Activated naive CD4-positive, alpha-beta T cell treated with anti-CD3 and anti-CD28 coated beads, Interleukin-2, amount 50 U/mL, for 72 hours (primary cell): ENCODE data around the gene LAMA5. TPM values are rescaled to one million over a fixed set of nuclear protein-coding genes. Genes with fewer than 3 reads are reported as not detected.

Experiments used
- ATAC-seq, 2 donors: fragments of 150-1000 bp; cut with Tn5 transposase; 2 replicates each; pipeline ENCODE4 v1.10.0; 2021; ENCODE audit warnings: mild to moderate bottlenecking in 2 of 2, moderate library complexity in 2 of 2
- DNase-seq, 2 donors: peaks; one replicate each; pipeline ENCODE4 v3.0.0; 2021 to 2022; ENCODE audit warnings: low spot score in 2 of 2
- H3K27ac Mint-ChIP-seq, 2 donors: one replicate each; pipeline ENCODE4 v1.8.0; 2022; ENCODE audit warnings: mild to moderate bottlenecking in 2 of 2, mixed read lengths in 2 of 2
- H3K36me3 Mint-ChIP-seq, 2 donors: one replicate each; pipeline ENCODE4 v1.8.0; 2022; ENCODE audit warnings: mixed read lengths in 2 of 2
- H3K9me3 Mint-ChIP-seq, 2 donors: one replicate each; pipeline ENCODE4 v1.8.0; 2022; ENCODE audit warnings: mixed read lengths in 2 of 2
- total RNA-seq, 2 donors: library from RNA; stranded (reverse); gene quantifications; one replicate each; pipeline ENCODE4 v1.2.3, GENCODE V29; 2022

Gene LAMA5
- total RNA-seq, 2 donors from 2014 or later, result 0.36 to 0.95 TPM

DNA sequence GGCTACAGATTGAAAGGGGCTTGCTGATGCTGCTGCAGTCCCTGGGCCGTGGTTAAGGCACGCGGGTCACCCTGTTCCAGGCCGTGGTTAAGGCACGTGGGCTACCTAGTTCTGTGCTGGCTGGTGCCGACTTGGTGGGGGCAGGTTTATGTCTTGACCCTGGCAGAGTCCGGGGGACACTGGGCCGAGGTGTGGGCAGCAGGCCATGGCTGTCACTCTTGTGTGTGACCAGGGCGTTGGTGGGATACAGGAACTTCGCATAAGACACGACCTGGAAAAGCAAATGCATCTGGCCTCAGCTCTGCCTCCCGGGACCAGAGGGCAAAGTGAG, 26.2 kb upstream of the LAMA5 start:
- Mint-ChIP-seq H3K9me3 (peaks cover 0 to 5% of the 10 kb centered on the region in 2 donors), H3K27ac (no peak overlapping the region), H3K36me3 (peaks cover 16 to 19% of the 10 kb centered on the region in 2 donors)
- ATAC-seq (no peak), DNase-seq (no peak)

DNA sequence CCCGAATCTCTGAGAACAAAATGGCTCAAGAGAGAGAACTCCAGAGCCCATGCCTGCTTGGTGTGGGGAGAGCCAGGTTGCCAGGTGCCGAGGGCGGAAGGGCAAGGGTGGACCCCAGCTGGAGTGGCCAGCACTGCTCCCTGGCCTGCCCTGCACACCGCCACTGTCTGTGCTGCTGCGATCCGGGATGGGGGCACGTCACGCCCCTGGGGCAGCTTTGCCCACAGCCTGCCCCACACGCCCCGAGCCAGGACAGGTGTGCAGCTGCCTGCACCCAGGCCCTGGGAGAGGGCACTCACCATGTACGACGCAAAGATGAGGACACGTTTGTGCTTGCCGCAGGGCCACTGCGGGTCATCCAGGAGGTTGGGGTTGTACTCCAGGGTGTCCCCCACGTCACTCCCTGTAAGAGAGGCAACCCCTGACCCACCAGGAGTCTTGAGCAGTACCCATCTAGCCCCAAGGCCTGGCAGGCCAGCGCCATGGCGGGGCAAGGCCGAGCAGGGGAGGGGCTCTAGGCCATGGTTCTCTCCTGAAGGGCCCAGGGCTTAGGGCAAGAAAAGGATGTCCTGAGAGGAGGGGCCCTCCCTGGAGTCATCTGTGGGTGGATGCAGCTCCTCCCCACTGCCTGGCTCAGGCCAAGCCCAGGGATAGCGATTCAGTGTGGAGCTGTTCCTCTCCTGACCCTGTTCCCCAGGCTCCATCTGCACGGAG, 25.7 kb upstream of the LAMA5 start:
- H3K9me3 Mint-ChIP-seq, result no peaks in the 10 kb centered on the region
- peaks cover 22 to 24% of the 10 kb centered on the region in 2 donors for H3K36me3 Mint-ChIP-seq
- peak overlapping the region in 1 of 2 donors; percentile 38 for H3K27ac Mint-ChIP-seq
- ATAC-seq (peak; percentile 14 to 35), DNase-seq (no peak)

DNA sequence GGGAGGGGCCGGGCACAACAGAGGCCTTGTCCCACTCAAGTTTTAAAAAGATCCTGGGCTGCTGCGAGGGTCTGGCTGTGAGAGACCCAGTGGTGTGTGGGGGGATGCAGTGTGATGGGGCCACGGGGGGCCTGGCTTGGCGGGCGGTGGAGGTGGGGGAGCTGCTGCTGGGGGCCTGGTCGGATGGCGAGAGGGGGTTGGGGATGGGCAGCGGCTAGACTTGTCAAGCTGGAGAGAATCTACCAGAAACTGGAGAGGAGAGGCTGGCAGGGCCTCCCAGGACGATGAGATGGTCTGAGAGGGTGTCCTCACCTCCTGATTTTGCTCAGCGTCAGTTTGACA, 24.9 kb upstream of the LAMA5 start:
- H3K27ac Mint-ChIP-seq, result peak overlapping the region; percentile 38 to 65
- ATAC-seq (no peak), DNase-seq (no peak)
- peaks cover 24 to 27% of the 10 kb centered on the region in 2 donors for H3K36me3 Mint-ChIP-seq
- no peaks in the 10 kb centered on the region for H3K9me3 Mint-ChIP-seq

DNA sequence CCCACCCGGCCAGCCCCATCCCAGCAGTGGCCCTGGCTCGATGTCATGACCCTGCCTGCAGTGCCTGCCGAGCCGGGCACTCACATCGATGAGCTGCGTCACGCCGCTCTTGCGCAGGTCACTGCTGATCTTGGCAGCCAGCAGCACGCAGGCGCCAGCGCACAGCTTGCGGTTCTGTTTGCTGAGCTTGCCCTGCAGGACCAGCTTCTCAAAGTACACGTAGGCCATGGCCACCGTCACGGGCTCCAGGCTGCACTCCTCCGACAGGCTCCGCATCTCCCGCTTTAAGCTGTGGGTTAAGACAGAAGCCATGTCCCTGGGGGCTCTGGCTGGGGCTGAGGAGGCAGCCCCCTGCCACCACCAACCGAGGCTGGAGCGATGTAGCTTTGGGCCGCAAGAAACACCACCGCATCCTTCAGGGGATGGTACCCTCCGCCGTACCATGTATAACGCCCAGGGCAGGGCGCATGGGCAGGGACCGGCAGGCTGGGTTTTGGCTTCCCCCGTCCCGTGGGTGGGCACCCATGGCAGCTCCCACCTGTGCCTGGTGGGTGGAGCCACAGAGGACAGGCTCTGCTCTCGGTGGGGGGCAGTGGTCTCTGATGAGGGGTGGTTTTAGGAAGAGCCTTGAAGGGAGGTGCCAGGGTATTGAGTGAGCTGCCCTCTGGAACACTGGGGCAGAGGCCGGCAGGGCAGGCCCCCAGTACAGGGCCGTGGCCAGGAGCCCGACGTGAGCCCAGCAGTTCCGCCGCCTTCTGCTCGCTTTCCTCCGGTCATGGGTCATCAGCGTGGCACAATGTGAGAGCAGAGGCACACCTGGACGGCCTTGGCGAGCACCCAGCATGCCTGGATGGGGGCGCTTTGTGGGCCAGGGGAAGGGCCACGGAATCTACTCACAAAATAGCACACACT, 24.3 kb upstream of the LAMA5 start:
- DNase-seq, result no peak
- peak overlapping the region; percentile 38 to 65 for H3K27ac Mint-ChIP-seq
- H3K36me3 Mint-ChIP-seq, result peaks cover 23 to 27% of the 10 kb centered on the region in 2 donors
- no peak for ATAC-seq
- no peaks in the 10 kb centered on the region for H3K9me3 Mint-ChIP-seq

DNA sequence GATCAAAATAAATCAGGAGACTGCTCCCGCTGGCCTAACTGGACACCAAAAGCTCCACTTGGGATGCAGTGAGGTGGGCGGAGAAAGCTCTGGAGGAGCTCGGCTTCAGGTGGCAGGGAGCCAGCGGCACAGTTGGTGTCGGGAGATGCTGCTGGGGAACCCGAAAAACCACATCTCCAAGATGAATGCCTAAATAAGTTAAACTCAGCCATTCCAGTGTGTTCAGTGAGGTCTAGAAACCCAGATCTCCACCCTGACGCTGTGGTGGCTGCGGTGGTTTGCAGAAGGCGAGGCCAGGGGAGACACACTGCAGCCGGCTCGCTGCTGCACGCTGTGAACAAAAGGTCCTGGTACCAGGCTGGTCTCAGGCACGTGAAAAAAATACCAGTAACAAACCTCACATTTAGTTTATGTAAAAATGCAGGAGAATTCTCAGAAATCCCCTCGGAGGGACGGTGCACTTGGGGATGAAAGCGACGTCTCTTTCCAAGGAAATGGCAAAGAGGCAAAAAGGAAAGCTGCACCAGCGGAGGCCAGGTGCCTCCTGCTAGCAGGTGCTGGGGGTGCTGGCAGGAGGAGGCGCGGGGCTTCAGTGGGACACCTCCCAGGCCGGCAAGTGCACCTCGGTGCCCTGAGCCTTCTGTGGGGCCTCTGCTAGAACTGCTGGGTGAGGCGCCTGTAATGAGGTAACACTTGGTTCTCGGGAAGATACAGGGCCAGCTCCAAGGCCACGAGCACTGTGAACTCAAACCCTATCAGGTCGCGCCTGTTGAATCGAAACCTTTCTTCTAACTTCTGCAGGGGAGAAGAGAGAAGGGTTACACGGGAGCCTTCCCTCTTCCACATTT, 23.4 kb upstream of the LAMA5 start:
- DNase-seq (no peak), ATAC-seq (no peak)
- Mint-ChIP-seq H3K27ac (peak overlapping the region; percentile 9 to 72), H3K9me3 (no peaks in the 10 kb centered on the region), H3K36me3 (peaks cover 29 to 32% of the 10 kb centered on the region in 2 donors)

DNA sequence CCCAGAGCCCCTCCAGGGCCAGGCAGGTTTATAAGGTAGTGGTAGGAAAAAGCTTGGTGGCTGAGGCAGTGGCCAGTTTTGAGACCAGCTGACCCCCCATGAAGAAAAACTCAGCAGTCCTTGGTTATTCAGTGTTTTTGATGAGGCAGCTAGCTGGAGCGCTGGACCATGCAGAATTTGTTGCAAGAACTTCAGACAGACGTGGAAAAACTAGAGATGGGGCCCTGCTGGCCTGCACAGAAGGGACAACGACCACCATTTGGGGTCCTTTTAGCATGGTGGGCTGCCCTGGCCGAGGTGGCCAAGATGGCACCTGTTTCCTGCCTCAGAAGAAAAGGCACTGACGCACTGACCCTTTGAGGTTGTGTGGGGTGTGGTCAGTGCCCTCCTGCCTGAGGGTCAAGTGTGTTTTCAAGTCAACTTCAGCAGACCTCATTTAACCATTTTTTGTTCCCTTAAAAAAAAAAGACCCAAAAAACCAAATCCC, 22.5 kb upstream of the LAMA5 start:
- peaks cover 29 to 32% of the 10 kb centered on the region in 2 donors for H3K36me3 Mint-ChIP-seq
- H3K9me3 Mint-ChIP-seq, result no peaks in the 10 kb centered on the region
- ATAC-seq (no peak), DNase-seq (no peak)
- H3K27ac Mint-ChIP-seq, result peak overlapping the region; percentile 60 to 89

DNA sequence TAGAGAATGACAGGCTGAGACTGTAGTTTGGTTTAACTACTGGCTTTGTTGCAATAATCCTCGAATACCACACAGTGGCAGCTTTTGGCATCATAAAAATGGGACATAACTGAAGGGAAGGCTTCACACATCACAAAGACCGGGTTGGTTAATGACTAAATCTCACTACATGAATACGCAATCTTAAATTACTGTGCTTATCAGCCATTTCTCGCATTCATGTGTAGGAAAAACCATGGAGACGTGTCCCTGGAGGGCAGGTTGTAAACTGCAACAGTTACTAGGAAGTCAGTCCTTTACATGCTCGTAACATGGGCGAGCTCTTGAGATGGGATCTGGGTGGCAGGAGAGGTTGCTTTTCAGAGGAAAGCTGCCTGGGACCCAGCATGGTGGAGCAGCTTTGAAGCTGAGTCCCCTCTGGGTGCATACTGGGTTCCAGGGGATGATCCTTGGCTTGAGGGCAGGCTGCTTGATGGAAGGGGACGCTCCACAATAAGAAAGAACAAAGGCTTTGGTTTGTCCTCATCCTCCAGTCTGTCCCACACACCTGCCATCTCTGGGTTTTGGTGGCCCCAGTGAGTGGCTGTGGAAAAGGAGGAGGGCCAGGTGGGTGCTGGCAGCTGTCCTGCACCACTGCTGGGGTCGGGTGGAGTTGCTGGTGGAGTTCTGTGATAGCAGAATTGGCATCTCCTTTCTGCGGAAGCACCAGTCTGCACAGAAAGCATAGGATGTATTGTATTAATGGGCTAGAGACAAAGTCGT, 21.9 kb upstream of the LAMA5 start:
- Mint-ChIP-seq H3K27ac (peak overlapping the region; percentile 60 to 93), H3K9me3 (no peaks in the 10 kb centered on the region), H3K36me3 (peaks cover 29 to 32% of the 10 kb centered on the region in 2 donors)
- ATAC-seq (no peak), DNase-seq (no peak)

DNA sequence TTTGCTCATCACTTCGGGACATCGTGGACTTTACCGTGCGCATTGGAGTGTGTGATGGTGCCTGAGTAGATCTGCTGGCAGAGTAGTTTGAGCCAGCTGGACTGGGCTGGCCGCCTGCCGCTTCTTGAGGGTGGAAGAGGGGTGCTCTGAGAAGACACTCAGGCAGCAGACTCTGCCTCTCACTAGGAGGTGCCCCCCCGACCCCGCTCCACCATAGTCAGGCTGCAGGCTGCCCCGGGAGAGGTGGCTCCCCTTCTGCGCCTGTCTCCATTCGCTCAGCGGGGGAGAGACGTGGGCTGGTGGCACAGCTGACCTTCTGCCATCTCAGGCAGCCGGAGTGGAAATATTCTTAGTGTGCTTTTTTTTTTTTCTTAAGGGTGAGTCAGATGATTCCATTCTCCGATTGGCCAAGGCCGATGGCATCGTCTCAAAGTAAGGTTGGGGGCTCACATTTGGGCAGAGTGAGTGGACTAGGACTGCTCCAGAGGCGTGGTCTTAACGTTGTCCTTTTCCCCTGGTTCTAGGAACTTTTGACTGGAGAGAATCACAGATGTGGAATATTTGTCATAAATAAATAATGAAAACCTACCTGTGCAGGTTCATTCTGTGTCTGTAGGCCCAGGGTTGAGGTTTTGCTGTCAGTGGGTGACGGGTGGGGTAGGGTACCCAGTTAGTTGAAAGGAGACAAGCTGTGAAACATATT, 21.0 kb upstream of the LAMA5 start:
- ATAC-seq (no peak), DNase-seq (no peak)
- H3K36me3 Mint-ChIP-seq, result peaks cover 29 to 32% of the 10 kb centered on the region in 2 donors
- peak overlapping the region; percentile 88 to 93 for H3K27ac Mint-ChIP-seq
- no peaks in the 10 kb centered on the region for H3K9me3 Mint-ChIP-seq

DNA sequence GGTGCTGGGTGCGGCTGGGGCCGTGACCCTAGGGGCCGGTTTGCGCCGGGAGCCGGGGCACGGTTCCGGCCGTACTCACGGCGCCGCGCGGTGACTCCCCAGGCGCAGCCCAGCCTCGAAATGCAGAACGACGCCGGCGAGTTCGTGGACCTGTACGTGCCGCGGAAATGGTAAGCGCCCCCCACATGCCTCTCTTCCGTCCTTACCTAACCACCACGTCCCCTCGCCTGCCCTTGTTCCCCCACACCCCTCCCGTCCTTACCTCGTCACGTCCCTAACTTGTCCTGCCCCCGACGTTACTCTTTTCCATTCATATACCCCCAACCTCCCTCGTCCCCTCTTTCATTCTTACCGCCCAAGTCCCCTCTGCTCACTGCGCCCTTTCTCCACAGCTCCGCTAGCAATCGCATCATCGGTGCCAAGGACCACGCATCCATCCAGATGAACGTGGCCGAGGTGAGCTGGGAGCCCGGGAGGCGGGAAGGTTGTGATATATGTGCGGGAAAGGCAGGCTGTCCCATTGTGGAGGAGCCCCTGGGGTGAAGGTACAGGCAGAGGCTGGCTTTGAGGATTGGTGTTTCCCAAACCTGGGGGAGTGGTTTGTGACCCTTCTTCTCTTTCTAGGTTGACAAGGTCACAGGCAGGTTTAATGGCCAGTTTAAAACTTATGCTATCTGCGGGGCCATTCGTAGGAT, 20.3 kb upstream of the LAMA5 start:
- ATAC-seq (no peak), DNase-seq (no peak)
- no peaks in the 10 kb centered on the region for H3K9me3 Mint-ChIP-seq
- H3K36me3 Mint-ChIP-seq, result peaks cover 32 to 34% of the 10 kb centered on the region in 2 donors
- peak overlapping the region; percentile 88 to 93 for H3K27ac Mint-ChIP-seq

DNA sequence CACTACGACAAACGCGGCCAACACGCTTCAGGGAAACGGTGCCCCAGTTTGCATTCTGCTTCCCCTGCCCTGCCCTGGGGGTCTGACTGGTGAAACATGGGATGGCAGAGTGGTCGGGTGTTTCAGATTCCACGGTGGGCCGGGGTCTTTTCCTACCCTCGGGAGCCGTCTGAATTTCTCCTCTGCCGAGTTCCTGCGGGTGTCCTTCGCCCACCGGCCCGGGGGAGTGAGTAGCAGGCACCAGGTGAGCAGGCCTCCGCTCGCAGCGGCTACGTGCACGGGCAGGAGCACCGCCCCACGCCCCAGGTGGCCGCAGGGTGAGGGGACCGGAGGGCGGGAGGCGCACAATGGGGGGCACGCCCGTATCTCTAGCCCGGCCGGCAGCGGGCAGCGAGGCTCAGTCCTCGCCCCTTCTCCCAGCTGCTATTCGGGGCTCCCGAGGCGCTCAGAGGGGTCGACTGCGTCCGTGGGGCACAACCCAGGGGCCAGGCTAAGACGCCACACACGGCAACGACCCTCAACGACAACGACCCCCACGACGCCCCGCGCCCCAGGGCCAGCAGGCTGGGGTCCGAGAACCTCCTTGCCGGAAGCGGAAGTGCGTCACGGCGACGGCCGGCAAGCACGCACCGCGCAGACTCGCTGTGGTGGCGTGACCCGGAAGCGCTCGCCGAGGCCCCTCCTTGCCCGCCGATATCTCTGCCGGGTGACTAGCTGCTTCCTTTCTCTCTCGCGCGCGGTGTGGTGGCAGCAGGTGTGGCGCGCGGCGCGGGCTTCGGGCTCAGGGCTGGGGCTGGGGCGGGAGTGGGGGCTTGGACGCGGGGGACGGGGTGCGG, 19.5 kb upstream of the LAMA5 start, which contains the start of gene RPS21:
TSS of gene RPS21 (plus strand) at position 721 of the 836 bp plus-strand sequence. CDS start 236 bp downstream, outside the sequence.
- ATAC-seq (peak; percentile 92 to 98), DNase-seq (peak; percentile 92)
- peaks cover 6% of the 10 kb centered on the region in 2 donors for H3K9me3 Mint-ChIP-seq
- peak within 1 kb of the TSS; percentile 88 to 93 for H3K27ac Mint-ChIP-seq
- H3K36me3 Mint-ChIP-seq, result peaks cover 38 to 42% of the 10 kb centered on the region in 2 donors

DNA sequence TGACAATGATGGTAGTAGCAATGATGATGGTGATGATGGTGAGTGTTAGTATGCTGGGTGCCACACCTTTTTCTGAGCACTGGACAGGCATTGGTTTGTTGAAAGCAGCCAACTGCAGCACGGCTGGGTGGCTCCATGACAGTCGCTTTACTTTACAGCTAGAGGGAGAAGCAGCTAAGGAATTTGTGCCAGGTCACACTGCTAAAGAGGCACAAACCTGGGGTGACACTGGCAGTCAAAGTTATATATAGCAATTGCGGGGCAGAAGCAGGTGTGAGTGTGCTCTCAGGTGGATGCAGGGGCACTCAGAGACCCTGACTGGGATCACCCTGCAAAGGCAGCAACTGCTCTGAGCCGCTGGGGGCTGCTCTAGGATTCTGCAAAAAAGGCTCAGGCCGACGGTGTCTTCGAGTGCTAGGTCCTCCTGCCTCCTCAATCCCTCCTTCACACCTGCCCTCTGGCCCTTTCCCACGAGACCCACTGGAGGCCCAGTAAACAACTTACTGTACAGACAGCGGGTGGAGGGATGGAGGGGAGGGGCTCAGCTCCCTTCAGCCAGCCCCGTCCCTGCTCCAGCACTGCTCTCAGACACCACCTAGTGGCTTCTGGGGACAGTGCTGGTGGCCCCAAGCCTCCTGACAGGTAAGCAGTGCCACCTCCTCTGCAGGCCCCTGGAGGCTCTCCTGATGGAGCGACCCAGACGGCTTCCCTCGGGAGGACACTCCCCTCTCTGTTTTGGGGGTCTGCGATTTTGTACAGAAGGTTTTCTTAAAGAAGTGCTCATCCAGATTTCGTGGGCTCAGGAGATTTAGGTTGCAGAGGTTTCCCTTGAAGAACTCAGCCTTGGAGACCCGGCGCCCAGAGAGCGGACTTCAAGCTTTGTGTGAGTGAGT, 15.4 kb upstream of the LAMA5 start:
- no peak overlapping the region for H3K27ac Mint-ChIP-seq
- ATAC-seq (peak; percentile 71 to 81), DNase-seq (peak; percentile 71 to 84)
- peaks cover 15 to 24% of the 10 kb centered on the region in 2 donors for H3K36me3 Mint-ChIP-seq
- H3K9me3 Mint-ChIP-seq, result peaks cover 6% of the 10 kb centered on the region in 2 donors

DNA sequence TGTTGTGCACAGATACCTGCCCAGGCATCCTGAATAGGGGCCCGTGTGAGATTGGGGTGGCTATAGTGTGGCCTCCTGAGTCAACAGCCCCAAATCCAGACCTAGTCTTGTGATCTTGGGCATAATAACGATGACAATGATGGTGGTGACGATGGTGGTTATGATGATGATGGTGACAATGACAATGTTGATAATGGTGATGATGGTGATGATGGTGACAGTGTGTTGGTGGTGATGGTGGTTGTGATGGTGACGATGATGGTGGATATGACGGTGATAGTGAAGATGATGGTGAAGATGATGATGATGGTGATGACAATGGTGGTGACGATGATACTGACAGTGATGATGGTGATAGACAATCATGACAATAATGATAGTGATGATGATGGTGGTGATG, 14.7 kb upstream of the LAMA5 start:
- H3K36me3 Mint-ChIP-seq, result peaks cover 12 to 19% of the 10 kb centered on the region in 2 donors
- peaks cover 6% of the 10 kb centered on the region in 2 donors for H3K9me3 Mint-ChIP-seq
- H3K27ac Mint-ChIP-seq, result no peak overlapping the region
- no peak for DNase-seq
- ATAC-seq, result no peak

DNA sequence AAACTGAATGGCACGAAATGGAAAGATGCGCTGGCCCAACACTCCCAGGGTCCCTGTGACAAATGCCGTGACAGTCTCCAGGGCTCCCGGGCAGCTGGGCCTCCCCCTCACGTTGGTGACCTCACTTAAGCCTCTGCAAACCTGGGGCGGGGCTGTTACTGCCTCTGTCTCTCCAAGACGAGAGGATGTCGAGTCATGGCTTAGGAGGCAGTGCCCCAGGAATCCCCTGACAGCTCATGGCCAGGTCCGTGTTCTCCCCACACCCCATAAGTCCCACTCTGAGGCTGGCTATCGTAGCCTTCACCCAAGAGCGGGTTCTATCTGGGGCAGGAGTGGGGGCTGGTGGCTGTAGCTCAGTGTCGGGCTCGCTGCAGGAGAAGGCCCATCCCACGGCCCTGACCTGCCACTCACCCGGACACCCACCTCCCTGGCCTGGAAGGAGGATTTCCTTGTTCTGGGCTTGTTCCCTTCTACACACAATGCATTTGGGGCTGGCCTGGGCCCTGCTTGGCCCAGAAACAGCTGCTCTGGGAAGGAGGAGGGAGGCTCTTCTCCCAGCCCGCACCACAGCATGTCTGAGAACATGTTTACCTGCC, 14.2 kb upstream of the LAMA5 start:
- DNase-seq, result no peak
- Mint-ChIP-seq H3K9me3 (peaks cover 6% of the 10 kb centered on the region in 2 donors), H3K36me3 (peaks cover 12 to 18% of the 10 kb centered on the region in 2 donors), H3K27ac (no peak overlapping the region)
- ATAC-seq, result no peak
